Ishikawa (cell line): ENCODE results near the gene MID1.

Source experiments
- CEBPB ChIP-seq: IDR thresholded peaks from 2 replicates; pipeline ENCODE4 v1.6.1; 2012
- CREB1 ChIP-seq: IDR thresholded peaks from 2 replicates; pipeline ENCODE4 v1.6.1; 2012; ENCODE audit warnings: low read depth
- EGR1 ChIP-seq: IDR thresholded peaks from 2 replicates; pipeline ENCODE4 v1.6.1; 2012
- EP300 ChIP-seq: IDR thresholded peaks from 2 replicates; pipeline ENCODE4 v1.6.1; 2012; ENCODE audit warnings: borderline replicate concordance
- FOXM1 ChIP-seq: IDR thresholded peaks from 2 replicates; pipeline ENCODE4 v1.6.1; 2012; ENCODE audit warnings: low read depth, borderline replicate concordance
- NFIC ChIP-seq: IDR thresholded peaks from 2 replicates; pipeline ENCODE4 v1.6.1; 2012
- RAD21 ChIP-seq: IDR thresholded peaks from 2 replicates; pipeline ENCODE4 v1.6.1; 2012; ENCODE audit warnings: low read depth
- TAF1 ChIP-seq: IDR thresholded peaks from 2 replicates; pipeline ENCODE4 v1.6.1; 2012; ENCODE audit warnings: low read depth, mild to moderate bottlenecking
- TCF12 ChIP-seq: IDR thresholded peaks from 2 replicates; pipeline ENCODE4 v1.6.1; 2012; ENCODE audit warnings: low read depth
- TEAD4 ChIP-seq: IDR thresholded peaks from 2 replicates; pipeline ENCODE4 v1.6.1; 2012
- YY1 ChIP-seq: IDR thresholded peaks from 2 replicates; pipeline ENCODE4 v1.6.1; 2012; ENCODE audit warnings: low read depth
- ZBTB7A ChIP-seq: IDR thresholded peaks from 2 replicates; pipeline ENCODE4 v1.6.1; 2012; ENCODE audit warnings: low read depth
- TF ChIP-seq, protein P1 (sequence below): IDR thresholded peaks from 2 replicates; pipeline ENCODE4 v1.6.1; 2012
- TF ChIP-seq, protein P2 (sequence below): IDR thresholded peaks from 2 replicates; pipeline ENCODE4 v1.6.1; 2012
- TF ChIP-seq, protein P3 (sequence below): IDR thresholded peaks from 2 replicates; pipeline ENCODE4 v1.6.1; 2012; ENCODE audit warnings: low read depth, mild to moderate bottlenecking

The MID1 gene

DNA sequence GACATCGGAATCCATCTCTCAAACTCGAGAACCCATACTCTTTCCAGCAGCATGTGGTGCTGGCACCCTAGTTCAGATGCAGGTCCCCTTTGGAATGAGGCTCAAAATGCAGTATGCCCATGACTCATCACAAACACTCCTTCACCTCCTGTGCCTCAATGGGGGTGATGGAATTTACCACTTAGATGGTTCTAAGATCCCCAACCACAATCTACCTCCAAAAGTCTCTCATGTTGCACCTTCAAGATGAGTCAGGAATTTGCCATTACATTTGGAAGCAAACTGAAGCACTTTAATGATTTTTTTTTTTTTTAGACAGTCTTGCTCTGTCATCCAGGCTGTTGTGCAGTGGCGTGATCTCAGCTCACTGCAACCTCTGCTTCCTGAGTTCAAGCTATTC is 8.5 kb upstream of the MID1 start:
- TF ChIP-seq TEAD4 (no peak), NFIC (no peak), TAF1 (no peak), TCF12 (no peak), FOXM1 (no peak), EP300 (no peak), CREB1 (no peak), CEBPB (no peak), YY1 (no peak), RAD21 (no peak), EGR1 (no peak), ZBTB7A (no peak)
- TF ChIP-seq, protein P1, sequence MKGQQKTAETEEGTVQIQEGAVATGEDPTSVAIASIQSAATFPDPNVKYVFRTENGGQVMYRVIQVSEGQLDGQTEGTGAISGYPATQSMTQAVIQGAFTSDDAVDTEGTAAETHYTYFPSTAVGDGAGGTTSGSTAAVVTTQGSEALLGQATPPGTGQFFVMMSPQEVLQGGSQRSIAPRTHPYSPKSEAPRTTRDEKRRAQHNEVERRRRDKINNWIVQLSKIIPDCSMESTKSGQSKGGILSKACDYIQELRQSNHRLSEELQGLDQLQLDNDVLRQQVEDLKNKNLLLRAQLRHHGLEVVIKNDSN = no peak
- TF ChIP-seq, protein P2, sequence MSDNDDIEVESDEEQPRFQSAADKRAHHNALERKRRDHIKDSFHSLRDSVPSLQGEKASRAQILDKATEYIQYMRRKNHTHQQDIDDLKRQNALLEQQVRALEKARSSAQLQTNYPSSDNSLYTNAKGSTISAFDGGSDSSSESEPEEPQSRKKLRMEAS = no peak
- TF ChIP-seq, protein P3, sequence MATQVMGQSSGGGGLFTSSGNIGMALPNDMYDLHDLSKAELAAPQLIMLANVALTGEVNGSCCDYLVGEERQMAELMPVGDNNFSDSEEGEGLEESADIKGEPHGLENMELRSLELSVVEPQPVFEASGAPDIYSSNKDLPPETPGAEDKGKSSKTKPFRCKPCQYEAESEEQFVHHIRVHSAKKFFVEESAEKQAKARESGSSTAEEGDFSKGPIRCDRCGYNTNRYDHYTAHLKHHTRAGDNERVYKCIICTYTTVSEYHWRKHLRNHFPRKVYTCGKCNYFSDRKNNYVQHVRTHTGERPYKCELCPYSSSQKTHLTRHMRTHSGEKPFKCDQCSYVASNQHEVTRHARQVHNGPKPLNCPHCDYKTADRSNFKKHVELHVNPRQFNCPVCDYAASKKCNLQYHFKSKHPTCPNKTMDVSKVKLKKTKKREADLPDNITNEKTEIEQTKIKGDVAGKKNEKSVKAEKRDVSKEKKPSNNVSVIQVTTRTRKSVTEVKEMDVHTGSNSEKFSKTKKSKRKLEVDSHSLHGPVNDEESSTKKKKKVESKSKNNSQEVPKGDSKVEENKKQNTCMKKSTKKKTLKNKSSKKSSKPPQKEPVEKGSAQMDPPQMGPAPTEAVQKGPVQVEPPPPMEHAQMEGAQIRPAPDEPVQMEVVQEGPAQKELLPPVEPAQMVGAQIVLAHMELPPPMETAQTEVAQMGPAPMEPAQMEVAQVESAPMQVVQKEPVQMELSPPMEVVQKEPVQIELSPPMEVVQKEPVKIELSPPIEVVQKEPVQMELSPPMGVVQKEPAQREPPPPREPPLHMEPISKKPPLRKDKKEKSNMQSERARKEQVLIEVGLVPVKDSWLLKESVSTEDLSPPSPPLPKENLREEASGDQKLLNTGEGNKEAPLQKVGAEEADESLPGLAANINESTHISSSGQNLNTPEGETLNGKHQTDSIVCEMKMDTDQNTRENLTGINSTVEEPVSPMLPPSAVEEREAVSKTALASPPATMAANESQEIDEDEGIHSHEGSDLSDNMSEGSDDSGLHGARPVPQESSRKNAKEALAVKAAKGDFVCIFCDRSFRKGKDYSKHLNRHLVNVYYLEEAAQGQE = no peak

DNA sequence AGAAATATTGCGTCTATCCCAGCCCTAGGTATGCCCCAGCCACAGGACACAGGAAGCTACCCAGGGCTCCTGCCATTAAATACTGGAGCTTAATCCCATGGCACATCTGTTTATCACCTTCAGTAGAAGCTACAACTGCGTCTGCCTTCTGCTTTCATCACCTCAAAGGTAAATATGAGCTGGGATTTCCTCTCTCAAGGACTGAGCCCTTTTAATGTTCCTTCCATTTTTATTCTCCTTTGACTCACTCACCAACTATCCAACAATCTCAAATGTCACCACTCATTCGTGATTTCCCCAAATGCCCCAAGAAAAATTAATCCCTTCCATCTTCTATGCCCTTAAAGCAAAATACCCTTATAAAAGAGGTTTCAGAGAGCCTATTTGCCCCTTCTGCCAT is 1.8 kb upstream of the MID1 start:
- TF ChIP-seq CREB1 (no peak), ZBTB7A (no peak), TEAD4 (no peak), TAF1 (no peak), EGR1 (no peak), FOXM1 (no peak), CEBPB (no peak), YY1 (no peak), TCF12 (no peak), EP300 (no peak), NFIC (no peak), RAD21 (no peak)
- TF ChIP-seq, protein P3 = no peak
- TF ChIP-seq, protein P1 = no peak
- TF ChIP-seq, protein P2 = no peak

DNA sequence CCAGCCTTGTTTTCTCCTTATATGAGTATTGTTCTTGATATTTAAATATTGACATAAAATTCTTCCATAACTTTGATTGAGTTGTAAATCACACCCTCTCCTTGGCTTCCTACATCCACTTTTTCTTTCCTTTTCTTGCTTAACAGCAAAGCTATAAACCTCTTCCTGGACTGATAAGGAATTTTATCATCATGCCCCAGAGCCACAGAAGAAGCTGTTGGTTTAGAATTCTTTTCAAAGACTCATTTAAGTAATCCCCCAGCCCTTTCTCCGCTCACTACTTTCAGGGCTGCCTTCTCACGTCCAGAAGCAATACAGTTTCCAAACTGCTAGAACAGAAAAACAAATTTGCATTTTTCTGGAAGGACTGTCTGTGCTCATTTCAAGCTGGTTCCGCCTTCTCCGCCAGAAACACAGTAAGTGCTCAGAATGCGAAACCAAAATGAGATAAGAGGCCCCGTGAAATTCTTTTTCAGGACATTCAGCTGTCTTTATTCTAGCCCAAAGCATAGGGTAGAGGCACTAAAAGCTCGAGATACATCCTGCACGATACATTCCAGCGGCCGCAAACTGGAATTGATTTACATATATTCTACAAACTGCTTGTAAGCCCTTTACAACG is 849 bp downstream of the MID1 start:
- TF ChIP-seq, protein P3 = no peak
- TF ChIP-seq, protein P1 = no peak
- TF ChIP-seq TEAD4 (no peak), YY1 (no peak), CREB1 (no peak), TAF1 (no peak)

DNA sequence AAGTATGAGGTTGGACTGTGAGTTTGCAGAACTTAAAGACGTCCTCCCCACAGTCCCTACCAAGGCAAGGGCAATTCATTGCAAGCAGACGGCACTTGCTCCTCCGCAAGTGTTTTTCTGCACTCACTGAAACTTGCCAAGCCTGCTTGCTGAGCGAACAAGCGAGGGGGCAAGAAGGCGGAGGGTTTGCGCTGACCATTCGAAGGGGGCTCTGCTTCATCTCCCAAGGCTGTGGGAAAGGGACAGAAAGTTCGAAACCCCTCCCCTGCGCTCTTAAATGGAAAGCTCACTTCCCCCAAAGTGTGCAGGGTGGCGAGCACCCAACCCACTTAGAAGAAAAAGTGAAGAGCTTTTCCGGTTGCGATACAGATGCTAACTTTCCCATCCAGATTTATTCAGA is 1.4 kb downstream of the MID1 start:
- TF ChIP-seq NFIC (no peak), TEAD4 (no peak), EGR1 (no peak), RAD21 (no peak), EP300 (no peak), CEBPB (no peak), ZBTB7A (no peak), YY1 (no peak), CREB1 (no peak), TAF1 (no peak)
- TF ChIP-seq, protein P2 = no peak
- TF ChIP-seq, protein P1 = no peak
